GM13976 (cell line): ENCODE results near the gene PEX12.
"Not testable (repeated sequence)": the region's sequence is repeated elsewhere in the genome, so short reads cannot be mapped to it uniquely, and the experiment has no call there.

Experiments
- DNase-seq: peaks from one replicate; pipeline ENCODE4 v3.0.0; 2012; ENCODE audit warnings: low spot score
- in situ Hi-C: fragments of 300-500 bp; cut with MboI; formaldehyde crosslinking; loops from one replicate; pipeline ENCODE4 v1.12.0; 2022; ENCODE audit warnings: low sequenced_read_pairs, mixed read lengths, inconsistent platforms; ENCODE audit not compliant: unreplicated experiment
- TF ChIP-seq, protein P1 (sequence below): IDR thresholded peaks from 2 replicates; pipeline ENCODE4 v1.5.1; 2012; ENCODE audit warnings: borderline replicate concordance, mild to moderate bottlenecking; ENCODE audit not compliant: insufficient read depth; ENCODE audit errors: extremely low read depth, missing control alignments, control extremely low read depth

Gene PEX12

GRCh38 chr17:35614810-35615209, 36.4 kb upstream of the PEX12 start:
- no peak for DNase-seq
- in situ Hi-C loops, result no loop called here
- TF ChIP-seq, protein P1, sequence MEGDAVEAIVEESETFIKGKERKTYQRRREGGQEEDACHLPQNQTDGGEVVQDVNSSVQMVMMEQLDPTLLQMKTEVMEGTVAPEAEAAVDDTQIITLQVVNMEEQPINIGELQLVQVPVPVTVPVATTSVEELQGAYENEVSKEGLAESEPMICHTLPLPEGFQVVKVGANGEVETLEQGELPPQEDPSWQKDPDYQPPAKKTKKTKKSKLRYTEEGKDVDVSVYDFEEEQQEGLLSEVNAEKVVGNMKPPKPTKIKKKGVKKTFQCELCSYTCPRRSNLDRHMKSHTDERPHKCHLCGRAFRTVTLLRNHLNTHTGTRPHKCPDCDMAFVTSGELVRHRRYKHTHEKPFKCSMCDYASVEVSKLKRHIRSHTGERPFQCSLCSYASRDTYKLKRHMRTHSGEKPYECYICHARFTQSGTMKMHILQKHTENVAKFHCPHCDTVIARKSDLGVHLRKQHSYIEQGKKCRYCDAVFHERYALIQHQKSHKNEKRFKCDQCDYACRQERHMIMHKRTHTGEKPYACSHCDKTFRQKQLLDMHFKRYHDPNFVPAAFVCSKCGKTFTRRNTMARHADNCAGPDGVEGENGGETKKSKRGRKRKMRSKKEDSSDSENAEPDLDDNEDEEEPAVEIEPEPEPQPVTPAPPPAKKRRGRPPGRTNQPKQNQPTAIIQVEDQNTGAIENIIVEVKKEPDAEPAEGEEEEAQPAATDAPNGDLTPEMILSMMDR, result no peak

DNA sequence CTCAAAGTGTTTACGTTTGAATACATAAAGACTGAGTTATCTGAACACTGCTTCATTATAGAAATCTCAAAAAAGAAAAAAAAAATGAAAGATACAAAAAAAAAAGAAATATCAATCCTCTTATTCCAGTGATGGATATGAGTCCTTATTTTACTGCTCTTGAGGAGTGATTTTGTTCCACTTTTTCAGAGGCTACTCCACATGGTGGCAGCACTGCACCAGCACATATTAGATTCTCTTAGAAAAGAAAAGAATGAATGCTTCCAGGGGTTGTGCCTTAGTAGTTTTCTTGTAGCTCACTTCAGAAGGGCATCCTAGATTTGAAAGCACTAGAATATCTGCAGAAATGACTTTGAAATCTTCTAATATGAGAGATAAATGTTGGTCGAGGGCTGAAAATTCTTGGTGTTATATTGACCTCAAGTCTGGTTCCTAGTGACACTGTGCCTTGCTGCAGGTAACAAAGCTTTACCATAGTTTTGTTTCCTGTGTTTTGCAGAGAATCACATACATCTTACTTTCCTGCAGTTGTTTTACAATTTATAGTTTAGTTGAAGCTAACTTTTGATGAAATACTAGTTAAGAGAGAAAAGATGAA, 34.7 kb upstream of the PEX12 start:
- in situ Hi-C loops, result no loop called here
- DNase-seq, result peak; percentile 43
- TF ChIP-seq, protein P1, result peak; percentile 41

DNA sequence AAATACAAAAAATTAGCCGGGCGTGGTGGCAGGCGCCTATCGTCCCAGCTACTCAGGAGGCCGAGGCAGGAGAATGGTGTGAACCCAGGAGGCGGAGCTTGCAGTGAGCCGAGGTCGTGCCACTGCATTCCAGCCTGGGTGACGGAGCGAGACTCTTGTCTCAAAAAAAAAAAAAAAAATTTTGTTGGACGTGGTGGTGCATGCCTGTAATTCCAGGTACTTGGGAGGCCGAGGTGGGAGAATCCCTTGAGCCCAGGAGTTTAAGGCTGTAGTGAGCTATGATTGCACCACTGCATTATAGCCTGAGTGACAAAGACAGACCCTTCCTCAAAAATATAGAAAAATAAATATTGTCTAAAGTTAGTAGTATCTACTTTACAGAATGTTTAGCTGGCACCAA, 32.4 kb upstream of the PEX12 start:
- in situ Hi-C loops, DNase-seq: not testable (repeated sequence)

- in situ Hi-C loops, result no loop called here
- DNase-seq, result no peak
- TF ChIP-seq, protein P1, result no peak
Measured at GRCh38 chr17:35609831-35610230, 31.5 kb upstream of the PEX12 start.

GRCh38 chr17:35607239-35607847, 29.0 kb upstream of the PEX12 start:
- TF ChIP-seq, protein P1, result no peak
- in situ Hi-C loops, result no loop called here
- DNase-seq, result no peak

GRCh38 chr17:35605678-35606077, 27.3 kb upstream of the PEX12 start:
- no peak for DNase-seq
- in situ Hi-C loops, result no loop called here
- TF ChIP-seq, protein P1, result no peak

DNA sequence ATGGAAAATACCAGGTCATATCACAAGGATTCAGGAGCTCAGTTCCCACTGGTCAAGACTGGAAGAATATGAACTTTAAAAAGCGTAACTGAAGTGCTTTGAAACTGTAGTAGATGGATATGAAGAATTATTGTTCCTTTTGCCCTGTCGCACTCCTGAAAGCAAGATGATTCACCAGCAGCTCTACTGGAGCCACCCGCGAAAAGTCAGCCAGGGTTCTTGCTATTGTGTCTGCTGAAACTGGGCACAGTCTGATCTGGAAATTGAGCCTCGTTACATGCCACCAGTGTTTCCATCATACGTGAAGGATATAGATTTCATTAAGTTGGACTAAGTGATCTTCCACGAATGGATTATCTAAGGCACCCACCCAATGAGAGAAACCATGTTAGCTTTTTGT, 25.3 kb upstream of the PEX12 start:
- in situ Hi-C loops, result no loop called here

More for the DNA sequence above, 25.3 kb upstream of the PEX12 start:
- DNase-seq, result no peak
- TF ChIP-seq, protein P1, result no peak
